GM12873 (cell line): ENCODE results near the gene ARAP1.

ENCODE experiments used
- CTCF ChIP-seq: IDR thresholded peaks from 2 replicates; pipeline ENCODE4 v1.5.1; 2012; ENCODE audit warnings: low read depth, mild to moderate bottlenecking, moderate library complexity, low read length, control low read depth; ENCODE audit not compliant: insufficient read depth; ENCODE audit errors: missing control alignments

ARAP1 gene

GRCh38 chr11:72766152-72766902 lies 14.1 kb upstream of the ARAP1 start:
- no peak for TF ChIP-seq CTCF

DNA sequence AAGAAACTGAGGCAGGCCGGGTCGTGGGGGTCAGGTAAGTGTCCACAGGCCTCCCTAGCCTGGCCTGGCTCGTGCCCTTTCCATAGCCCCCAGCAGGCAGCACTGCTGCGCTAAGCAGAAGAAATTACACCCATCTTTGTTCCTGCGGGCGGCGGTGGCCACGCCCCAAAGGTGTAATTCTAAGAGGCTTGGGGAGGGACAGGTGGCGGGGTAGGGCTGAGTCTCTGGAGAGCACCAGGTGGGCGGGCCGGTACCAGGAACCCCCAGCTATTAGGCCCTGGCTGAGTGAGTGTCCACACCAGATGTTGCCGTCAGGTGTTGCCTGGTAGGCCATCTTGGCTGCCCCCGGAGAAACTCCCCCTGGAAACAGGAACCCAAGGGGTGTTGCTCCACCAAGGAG lies 12.3 kb upstream of the ARAP1 start:
- no peak for TF ChIP-seq CTCF

DNA sequence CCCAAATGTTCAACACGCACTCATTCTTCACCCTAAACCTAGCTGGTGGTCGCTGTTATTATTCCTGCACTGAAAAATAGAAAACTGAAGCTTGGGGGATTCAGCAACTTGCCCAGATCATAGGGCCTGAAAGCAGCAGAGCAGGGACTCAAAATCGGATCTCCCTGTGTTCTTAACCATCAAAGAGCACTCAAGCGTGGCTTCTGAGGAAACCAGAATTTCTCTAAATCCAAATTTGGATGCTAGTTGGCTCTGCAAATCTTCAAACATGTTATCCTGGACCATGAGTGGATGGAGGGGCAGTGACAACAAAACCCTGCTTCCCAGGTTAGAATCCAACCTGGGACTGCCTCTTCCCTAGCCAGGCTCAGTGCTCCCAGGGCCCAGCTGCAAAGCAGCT lies 11.6 kb upstream of the ARAP1 start:
- no peak for TF ChIP-seq CTCF

DNA sequence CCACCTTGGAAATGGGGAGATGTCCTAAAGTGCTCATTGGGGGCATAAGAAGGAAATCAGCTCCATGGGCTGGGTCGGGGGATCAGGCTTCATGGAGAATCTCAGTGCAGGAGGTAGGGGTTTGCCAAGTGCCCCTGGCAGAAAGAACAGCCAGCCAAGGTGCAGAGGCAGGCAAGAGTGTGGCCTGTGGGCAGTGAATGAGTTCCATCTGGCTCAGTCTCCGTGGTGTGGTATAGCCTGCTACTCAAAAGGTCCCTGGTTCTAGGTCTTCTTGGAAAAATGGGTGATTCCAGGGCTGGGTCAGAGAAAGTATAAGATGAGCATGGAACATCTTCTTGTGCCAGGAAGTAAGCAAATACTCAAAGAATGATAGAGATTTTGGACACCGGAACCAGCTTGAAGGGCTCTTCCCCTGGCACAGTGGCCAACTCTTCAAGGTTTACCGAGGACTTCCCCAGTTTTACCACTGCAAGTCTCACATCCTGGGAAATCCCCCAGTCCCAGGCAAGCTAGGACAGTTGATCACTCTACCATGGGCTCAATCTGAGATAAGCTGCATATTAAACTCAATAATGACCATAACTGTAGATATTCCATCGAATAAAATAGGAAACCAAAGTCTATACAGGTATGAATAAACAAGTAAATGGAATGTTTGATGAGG lies 10.6 kb upstream of the ARAP1 start:
- TF ChIP-seq CTCF, result no peak

GRCh38 chr11:72760539-72761405 lies 8.6 kb upstream of the ARAP1 start:
- TF ChIP-seq CTCF, result no peak

DNA sequence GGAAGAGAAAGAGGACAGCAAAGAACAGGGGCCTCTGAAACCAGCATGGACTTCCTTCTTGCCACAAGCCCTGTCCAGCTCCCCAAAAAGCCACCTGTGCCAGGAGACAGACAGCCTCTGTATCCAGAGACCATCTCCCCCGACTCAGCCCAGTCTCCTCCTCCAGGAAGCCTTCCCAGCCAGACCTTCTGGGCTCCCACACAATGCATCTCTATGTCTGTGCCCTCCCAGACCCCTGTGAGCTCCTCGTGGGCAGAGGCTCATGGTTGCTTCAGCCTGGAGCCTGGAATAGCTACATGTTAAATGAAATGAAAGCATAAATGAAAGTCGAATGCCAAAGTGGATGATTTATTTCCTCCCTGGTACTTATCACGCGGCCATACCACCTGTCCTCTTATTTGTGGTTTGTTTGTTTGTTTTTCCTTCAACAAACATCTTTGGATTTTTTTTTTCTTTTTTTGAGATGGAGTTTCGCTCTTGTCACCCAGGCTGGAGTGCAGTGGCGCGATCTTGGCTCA lies 7.3 kb upstream of the ARAP1 start:
- no peak for TF ChIP-seq CTCF

GRCh38 chr11:72758690-72759389 lies 6.6 kb upstream of the ARAP1 start:
- TF ChIP-seq CTCF, result no peak
